Left lung (tissue), 10 donors: ENCODE results near the gene TEDC1. TPM values are rescaled to one million over a fixed set of nuclear protein-coding genes. Genes with fewer than 3 reads are reported as not detected.

Source experiments
- ATAC-seq: fragments of 200-7000 bp; cut with Tn5 transposase; one replicate; pipeline ENCODE4 v1.9.1; 2020; ENCODE audit warnings: moderate library complexity
- DNase-seq, 4 donors: peaks; one replicate each; pipeline ENCODE4 v3.0.0-alpha.2; 2013 to 2020
- H3K27ac ChIP-seq, 2 donors: fragments of 200-600 bp; sonication (generic) in 1 of 2; one replicate each; pipeline versions ENCODE4 v1.5.0 to v1.8.0; 2020 to 2021
- H3K27me3 ChIP-seq, 2 donors: fragments of 200-600 bp; sonication (generic) in 1 of 2; one replicate each; pipeline versions ENCODE4 v1.5.0 to v1.8.0; 2020 to 2021
- H3K36me3 ChIP-seq, 2 donors: fragments of 200-600 bp; sonication (generic) in 1 of 2; one replicate each; pipeline versions ENCODE4 v1.5.0 to v1.8.0; 2020 to 2021
- H3K4me1 ChIP-seq, 2 donors: fragments of 200-600 bp; one replicate each; pipeline ENCODE4 v1.8.0; 2021
- H3K4me3 ChIP-seq, 2 donors: fragments of 200-600 bp; sonication (generic) in 1 of 2; one replicate each; pipeline versions ENCODE4 v1.5.0 to v1.8.0; 2020 to 2021; ENCODE audit warnings: mild to moderate bottlenecking in 1 of 2
- H3K9me3 ChIP-seq, 2 donors: fragments of 200-600 bp; sonication (generic) in 1 of 2; one replicate each; pipeline versions ENCODE4 v1.5.0 to v1.8.0; 2020 to 2021
- intact Hi-C, 2 donors: fragments of 100-400 bp; cut with DNase I; formaldehyde crosslinking; loops; one replicate each; pipeline versions ENCODE4 v1.11.2 to v1.14.2; 2022
- polyA plus RNA-seq, 6 donors: library from polyadenylated mRNA; unstranded; fragments of 120-200 nt; gene quantifications; one replicate each; pipeline ENCODE4 v1.2.1, GENCODE V29; 2013; ENCODE audit not compliant: insufficient read length in 6 of 6
- total RNA-seq, 2 donors: library from RNA; stranded (reverse); fragmentation: NEBNext Ultra II Directional; extraction: Animal tissue kit (Norgen Biotek cat#: 25700); gene quantifications; one replicate each; pipeline ENCODE4 v1.2.1, GENCODE V29; 2021
- TF ChIP-seq, protein P1 (sequence below), 2 donors: fragments of 200-600 bp; sonication (generic) in 1 of 2; IDR thresholded peaks; one replicate each; pipeline versions ENCODE4 v1.5.0 to v1.8.0; 2021; ENCODE audit warnings: antibody characterized with exemption in 2 of 2
- donor health status: DM: no; HTN: yes; CAD: no.
- donor health status: DM: no; HTN: no; CAD: no.

Gene TEDC1
- total and polyA plus RNA-seq, 8 donors: 5.9 to 16.8 (median 8.8) TPM

DNA sequence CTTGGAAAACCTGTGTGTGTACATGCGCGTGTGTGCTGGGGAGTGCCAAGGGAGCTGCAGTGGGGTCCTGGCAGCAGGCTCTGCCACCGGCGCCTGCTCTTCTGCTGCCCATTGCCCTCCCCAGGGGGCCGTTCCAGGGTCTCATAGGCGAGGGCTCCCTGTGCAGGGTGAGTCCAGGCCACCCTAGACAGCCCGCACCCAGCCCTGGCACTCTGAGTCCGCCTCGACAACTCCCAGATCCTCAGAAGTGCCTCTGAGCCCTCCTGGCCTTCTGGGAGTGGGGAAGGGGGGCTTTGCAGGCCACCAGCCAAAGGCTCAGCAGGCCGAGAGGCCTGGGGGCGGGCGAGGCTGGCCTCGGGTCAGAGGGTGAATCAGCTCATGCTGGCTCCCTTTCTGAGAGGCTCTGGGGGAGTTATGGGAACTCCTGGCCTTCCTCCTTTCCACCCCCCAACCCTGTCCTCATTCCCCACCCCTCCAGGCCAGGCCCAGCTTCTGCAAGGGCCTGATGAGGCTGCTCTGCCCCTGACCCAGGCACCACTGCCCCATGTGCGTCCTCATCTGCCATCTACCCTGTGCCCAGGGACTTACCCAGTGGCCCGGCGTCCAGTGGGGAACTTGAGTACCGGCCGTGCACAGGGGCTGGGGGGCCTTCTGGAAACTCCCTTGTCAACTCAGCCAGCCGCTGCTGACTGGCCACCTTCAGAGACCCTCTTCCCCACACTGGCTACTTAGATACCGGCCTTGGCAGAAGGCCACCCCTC, 2.1 kb upstream of the TEDC1 start:
- Histone ChIP-seq H3K27me3 (peaks cover 0 to 44% of the 10 kb centered on the region in 2 donors), H3K27ac (peak overlapping the region; percentile 95 to 97), H3K36me3 (peaks cover 0 to 3% of the 10 kb centered on the region in 2 donors), H3K4me3 (peak overlapping the region in 1 of 2 donors; percentile 81), H3K9me3 (no peaks in the 10 kb centered on the region), H3K4me1 (peaks cover 27 to 76% of the 10 kb centered on the region in 2 donors)
- ATAC-seq (no peak), DNase-seq (no peak)
- TF ChIP-seq, protein P1, sequence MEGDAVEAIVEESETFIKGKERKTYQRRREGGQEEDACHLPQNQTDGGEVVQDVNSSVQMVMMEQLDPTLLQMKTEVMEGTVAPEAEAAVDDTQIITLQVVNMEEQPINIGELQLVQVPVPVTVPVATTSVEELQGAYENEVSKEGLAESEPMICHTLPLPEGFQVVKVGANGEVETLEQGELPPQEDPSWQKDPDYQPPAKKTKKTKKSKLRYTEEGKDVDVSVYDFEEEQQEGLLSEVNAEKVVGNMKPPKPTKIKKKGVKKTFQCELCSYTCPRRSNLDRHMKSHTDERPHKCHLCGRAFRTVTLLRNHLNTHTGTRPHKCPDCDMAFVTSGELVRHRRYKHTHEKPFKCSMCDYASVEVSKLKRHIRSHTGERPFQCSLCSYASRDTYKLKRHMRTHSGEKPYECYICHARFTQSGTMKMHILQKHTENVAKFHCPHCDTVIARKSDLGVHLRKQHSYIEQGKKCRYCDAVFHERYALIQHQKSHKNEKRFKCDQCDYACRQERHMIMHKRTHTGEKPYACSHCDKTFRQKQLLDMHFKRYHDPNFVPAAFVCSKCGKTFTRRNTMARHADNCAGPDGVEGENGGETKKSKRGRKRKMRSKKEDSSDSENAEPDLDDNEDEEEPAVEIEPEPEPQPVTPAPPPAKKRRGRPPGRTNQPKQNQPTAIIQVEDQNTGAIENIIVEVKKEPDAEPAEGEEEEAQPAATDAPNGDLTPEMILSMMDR (IDR thresholded peaks at IDR 0.05): no peak
- intact Hi-C loops: loop anchor here in 1 of 2 donors (5.0 kb wide), 1 partner anchor 117 kb away; no protein-coding TSS in a partner anchor

DNA sequence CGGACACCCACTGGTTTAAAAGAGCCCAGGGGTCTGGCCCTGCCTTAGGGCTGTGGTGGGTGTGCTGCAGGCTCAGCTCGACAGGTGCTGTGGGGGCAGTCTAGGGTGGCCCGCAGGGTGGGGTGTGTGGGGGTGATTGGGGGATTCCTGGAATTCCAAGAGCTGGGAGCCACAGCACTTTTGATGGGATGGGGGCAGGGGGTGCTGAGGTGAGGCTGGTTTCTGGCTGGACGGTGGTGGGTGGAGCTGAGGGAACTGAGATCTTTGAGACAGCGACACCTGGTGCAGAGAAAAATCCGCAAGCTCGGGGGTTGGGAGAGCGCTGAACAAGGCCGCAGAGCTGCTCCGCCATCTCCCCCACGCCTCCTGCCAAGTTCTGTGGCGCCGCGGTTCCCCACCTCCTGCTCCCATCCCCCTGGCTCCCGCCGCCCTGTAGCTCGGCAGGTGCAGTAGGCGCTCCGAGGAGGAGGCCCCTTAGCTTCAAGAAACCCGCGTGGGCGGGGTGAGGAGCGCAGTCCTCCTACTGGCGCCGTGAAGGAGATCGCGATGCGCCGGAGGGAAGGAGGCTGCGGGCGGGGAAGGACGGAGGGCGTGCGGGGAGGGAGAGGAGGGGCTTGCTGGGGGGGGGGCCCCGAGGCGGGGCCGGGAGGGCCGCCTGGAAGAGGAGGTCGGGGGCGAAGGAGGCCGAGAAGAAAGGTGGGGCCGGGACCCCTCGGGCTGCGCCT, 1.3 kb upstream of the TEDC1 start:
- peak; percentile 86 to 92 (median 90) for DNase-seq
- Histone ChIP-seq H3K27me3 (peaks cover 0 to 39% of the 10 kb centered on the region in 2 donors), H3K9me3 (no peaks in the 10 kb centered on the region), H3K4me1 (peaks cover 25 to 68% of the 10 kb centered on the region in 2 donors), H3K27ac (peak overlapping the region; percentile 95 to 97), H3K4me3 (peak overlapping the region; percentile 60 to 81), H3K36me3 (peaks cover 0 to 6% of the 10 kb centered on the region in 2 donors)
- intact Hi-C loops: loop anchor here in 1 of 2 donors (5.0 kb wide), 1 partner anchor 117 kb away; no protein-coding TSS in a partner anchor
- TF ChIP-seq, protein P1 (IDR thresholded peaks at IDR 0.05): peak; percentile 42 to 53
- ATAC-seq: peak; percentile 32

DNA sequence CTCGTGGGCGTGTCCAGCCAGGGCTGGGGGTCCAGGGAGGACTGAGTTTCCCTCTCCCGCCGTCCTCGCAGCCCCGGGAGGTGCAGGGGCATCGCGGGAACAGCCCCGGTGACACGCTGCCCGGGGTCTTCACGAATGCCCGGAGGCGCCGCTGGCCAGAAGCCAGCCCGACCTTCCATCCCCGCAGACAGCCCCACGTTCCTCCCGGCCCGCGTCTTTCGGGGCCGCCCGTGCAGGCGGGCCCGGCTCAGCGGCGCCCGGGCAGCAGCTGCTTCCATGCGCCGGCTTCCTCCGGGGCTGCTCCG, 827 bp upstream of the TEDC1 start:
- H3K4me3 ChIP-seq: peak overlapping the region; percentile 60 to 81
- H3K9me3 ChIP-seq: no peaks in the 10 kb centered on the region
- intact Hi-C loops: no loop called here
- peaks cover 0 to 6% of the 10 kb centered on the region in 2 donors for H3K36me3 ChIP-seq
- TF ChIP-seq, protein P1 (IDR thresholded peaks at IDR 0.05): no peak
- H3K27ac ChIP-seq: peak overlapping the region; percentile 95 to 97
- H3K27me3 ChIP-seq: peaks cover 0 to 33% of the 10 kb centered on the region in 2 donors
- DNase-seq (peak in 1 of 4 donors; percentile 87), ATAC-seq (peak; percentile 0)
- peaks cover 22 to 63% of the 10 kb centered on the region in 2 donors for H3K4me1 ChIP-seq

DNA sequence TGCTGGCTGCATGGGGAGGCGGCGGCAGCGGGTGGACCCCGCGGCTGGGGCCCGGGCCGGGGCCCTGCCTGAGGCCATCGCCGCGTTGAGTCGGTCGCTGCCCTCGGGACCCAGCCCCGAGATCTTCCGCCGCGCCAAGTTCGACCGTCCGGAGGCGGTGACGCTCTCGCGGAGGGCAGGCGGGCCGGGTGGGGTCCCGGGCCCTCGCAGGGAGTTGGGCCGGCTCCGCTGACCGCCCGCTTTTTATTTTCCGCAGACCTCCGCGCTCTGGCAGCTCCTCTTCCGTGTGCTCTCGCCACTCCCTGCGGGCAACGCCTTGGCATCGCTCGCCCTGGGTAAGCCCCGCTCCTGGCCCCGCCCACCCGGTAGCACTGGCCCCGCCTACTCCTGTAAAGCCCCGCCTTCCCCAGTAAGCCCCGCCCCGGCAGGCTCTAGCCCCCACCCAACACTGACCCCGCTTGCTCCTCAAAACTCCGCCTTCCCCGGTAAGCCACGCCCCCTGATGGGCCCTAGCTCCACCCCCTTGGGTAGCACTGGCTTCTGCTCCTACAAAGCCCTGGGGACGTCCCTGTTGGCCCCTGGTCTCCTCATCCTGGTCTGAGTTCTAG, 424 bp downstream of the TEDC1 start:
- peak overlapping the region; percentile 84 to 97 for H3K27ac ChIP-seq
- TF ChIP-seq, protein P1 (IDR thresholded peaks at IDR 0.05): no peak
- peaks cover 0 to 21% of the 10 kb centered on the region in 2 donors for H3K27me3 ChIP-seq
- intact Hi-C loops: no loop called here
- no peaks in the 10 kb centered on the region for H3K9me3 ChIP-seq
- ATAC-seq: peak; percentile 1
- H3K36me3 ChIP-seq: peaks cover 0 to 6% of the 10 kb centered on the region in 2 donors
- peak overlapping the region; percentile 73 to 81 for H3K4me3 ChIP-seq
- peaks cover 14 to 51% of the 10 kb centered on the region in 2 donors for H3K4me1 ChIP-seq
- DNase-seq: peak in 2 of 4 donors; percentile 80 to 94
